ENCODE data around the gene RUBCN.

Gene RUBCN

DNA sequence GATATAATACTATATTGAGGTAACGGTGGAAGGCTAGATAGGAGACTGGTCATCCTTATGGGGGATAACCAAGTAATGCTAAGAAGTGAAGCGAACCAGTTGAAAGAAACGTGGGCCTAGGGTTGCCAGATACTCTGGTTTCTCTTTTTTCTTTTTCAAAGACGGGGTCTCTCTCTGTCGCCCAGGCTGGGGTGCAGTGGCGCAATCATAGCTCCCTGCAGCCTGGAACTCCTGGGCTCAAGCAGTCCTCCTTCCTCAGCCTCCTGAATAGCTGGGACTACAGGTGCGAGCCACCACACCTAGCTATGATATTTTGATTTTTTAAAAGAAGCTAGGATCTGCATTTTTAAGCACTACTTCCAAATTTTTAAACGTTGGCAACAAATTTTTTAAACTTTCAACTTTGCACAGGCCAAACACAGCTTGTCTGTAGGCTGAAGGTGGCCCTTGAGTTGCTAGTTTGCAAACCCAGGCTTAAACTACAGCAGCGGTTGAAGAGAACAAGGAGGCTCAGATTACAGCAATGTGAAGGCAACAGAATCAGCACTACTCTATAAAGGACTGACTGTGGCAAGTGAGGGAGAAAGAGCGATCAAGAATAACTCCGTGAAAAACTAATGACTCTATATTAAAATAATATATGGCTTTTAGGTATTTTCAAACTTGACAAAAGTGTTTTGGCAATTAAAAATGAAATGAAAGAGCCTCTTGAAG, 1.2 kb upstream of the RUBCN start:
- no peak; the same call in 1 of the 2 replicates for TF ChIP-seq CEBPB (IDR thresholded peaks at IDR 0.05)
- TF ChIP-seq TAF1 (IDR thresholded peaks at IDR 0.05; ENCODE audit: low read depth) = no peak

GRCh38 chr3:197737319-197737649, 580 bp upstream of the RUBCN start:
- no peak for TF ChIP-seq NFIC (IDR thresholded peaks at IDR 0.05)
- TF ChIP-seq TEAD4 (IDR thresholded peaks at IDR 0.05) = no peak
- no peak for TF ChIP-seq REST (IDR thresholded peaks at IDR 0.05; ENCODE audit: low read depth)
- TF ChIP-seq CREB1 (IDR thresholded peaks at IDR 0.05; ENCODE audit: low read depth) = no peak
- TF ChIP-seq YY1 (IDR thresholded peaks at IDR 0.05; ENCODE audit: low read depth) = no peak
- no peak; the same call in 1 of the 2 replicates for TF ChIP-seq TAF1 (IDR thresholded peaks at IDR 0.05; ENCODE audit: low read depth)
- TF ChIP-seq USF1 (IDR thresholded peaks at IDR 0.05) = no peak
- TF ChIP-seq EGR1 (IDR thresholded peaks at IDR 0.05) = no peak
- no peak for TF ChIP-seq CEBPB (IDR thresholded peaks at IDR 0.05)
- no peak for TF ChIP-seq EP300 (IDR thresholded peaks at IDR 0.05; ENCODE audit: borderline replicate concordance)
- no peak for TF ChIP-seq ZBTB7A (IDR thresholded peaks at IDR 0.05; ENCODE audit: low read depth)
- no peak for TF ChIP-seq FOXM1 (IDR thresholded peaks at IDR 0.05; ENCODE audit: borderline replicate concordance, low read depth)
- no peak for TF ChIP-seq RAD21 (IDR thresholded peaks at IDR 0.05; ENCODE audit: low read depth)
- TF ChIP-seq MAX (IDR thresholded peaks at IDR 0.05) = no peak

DNA sequence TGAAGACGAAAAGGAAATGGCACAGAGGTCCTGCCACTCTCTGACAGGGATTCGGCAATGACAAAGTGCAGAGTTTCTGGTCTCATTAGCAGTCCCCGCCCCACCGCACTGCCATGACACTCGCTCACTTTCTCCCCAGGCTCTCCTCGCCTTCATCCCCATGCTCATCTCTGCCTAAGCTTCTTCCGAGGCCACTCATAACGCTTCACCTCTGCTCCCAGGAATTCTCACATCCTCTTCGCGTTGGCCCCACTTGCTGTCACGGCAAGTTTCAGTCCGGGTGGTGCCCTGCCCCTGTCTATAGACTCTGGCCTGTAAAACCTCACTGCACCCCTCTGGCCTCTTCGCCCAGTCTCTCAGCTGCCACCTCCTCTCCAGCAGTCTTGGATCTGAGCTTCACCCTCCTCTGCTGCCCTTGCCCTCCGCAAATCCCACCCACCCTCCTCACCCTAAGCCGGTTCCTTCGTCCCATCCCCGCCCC, 654 bp downstream of the RUBCN start:
- TF ChIP-seq NFIC (IDR thresholded peaks at IDR 0.05) (no peak), REST (IDR thresholded peaks at IDR 0.05; ENCODE audit: low read depth) (no peak)

DNA sequence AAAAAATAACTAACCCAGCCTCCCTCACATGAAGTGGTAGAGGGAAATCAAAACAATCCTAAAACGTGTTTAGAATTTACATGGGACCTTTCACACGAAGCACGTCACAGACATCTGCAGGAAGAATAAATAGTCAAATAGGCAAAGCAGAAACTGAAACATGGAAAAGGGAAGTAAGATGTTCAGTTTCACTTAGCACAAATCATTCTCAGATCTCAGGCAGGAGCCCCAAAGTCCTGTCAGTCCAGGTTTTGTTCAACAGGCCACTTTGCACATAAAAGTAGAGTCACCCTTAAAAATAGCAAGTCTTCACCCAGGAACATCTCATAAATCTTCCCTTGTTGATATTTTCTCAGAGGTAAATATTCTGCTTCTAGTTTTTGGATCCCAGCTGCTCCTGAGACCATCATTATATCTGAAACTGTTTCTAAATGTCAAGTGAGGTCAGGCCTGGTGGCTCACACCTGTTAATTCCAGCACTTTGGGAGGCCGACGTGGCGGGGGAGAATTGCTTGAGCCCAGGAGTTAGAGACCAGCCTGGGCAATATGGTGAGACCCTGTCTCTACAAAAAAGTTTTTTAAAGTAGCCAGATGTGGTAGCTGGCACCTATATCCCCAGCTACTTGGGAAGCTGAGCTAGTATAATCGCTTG, 1.9 kb downstream of the RUBCN start:
- no peak for TF ChIP-seq ZBTB7A (IDR thresholded peaks at IDR 0.05; ENCODE audit: low read depth)

DNA sequence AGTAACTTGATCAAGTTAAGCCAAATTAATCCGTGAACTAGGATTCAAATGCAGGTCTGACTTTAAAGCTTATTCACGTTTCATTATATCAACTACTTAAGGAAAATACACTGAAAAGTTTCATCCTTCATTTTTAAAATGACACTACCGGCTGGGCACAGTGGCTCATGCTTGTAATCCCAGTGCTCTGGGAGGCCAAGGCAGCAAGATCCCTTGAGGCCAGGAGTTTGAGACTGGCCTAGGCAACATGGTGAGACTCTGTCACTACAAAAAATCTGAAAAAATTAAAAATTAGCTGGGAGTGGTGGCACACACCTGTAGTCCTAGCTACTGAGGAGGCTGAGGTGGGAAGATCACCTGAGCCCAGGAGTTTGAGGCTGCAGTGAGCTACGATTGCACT, 3.7 kb downstream of the RUBCN start:
- TF ChIP-seq MAX (IDR thresholded peaks at IDR 0.05) (no peak), RAD21 (IDR thresholded peaks at IDR 0.05; ENCODE audit: low read depth) (no peak), NFIC (IDR thresholded peaks at IDR 0.05) (no peak), REST (IDR thresholded peaks at IDR 0.05; ENCODE audit: low read depth) (no peak), EP300 (IDR thresholded peaks at IDR 0.05; ENCODE audit: borderline replicate concordance) (no peak), YY1 (IDR thresholded peaks at IDR 0.05; ENCODE audit: low read depth) (no peak), EGR1 (IDR thresholded peaks at IDR 0.05) (no peak), TAF1 (IDR thresholded peaks at IDR 0.05; ENCODE audit: low read depth) (no peak), TCF12 (IDR thresholded peaks at IDR 0.05; ENCODE audit: low read depth) (no peak), TEAD4 (IDR thresholded peaks at IDR 0.05) (no peak), CEBPB (IDR thresholded peaks at IDR 0.05) (no peak), CREB1 (IDR thresholded peaks at IDR 0.05; ENCODE audit: low read depth) (no peak), ZBTB7A (IDR thresholded peaks at IDR 0.05; ENCODE audit: low read depth) (no peak), FOXM1 (IDR thresholded peaks at IDR 0.05; ENCODE audit: borderline replicate concordance, low read depth) (no peak), USF1 (IDR thresholded peaks at IDR 0.05) (no peak)

All from Ishikawa (cell line).